Activated naive CD4-positive, alpha-beta T cell treated with anti-CD3 and anti-CD28 coated beads, Interleukin-2, amount 50 U/mL, for 72 hours (primary cell): ENCODE measurements around the gene GAS2. TPM values are rescaled to one million over a fixed set of nuclear protein-coding genes. Genes with fewer than 3 reads are reported as not detected.
A peak's percentile ranks its signal among the peaks of the same experiment; 100 is the strongest.
"Not testable (repeated sequence)": the region's sequence is repeated elsewhere in the genome, so short reads cannot be mapped to it uniquely, and the experiment has no call there.

Experiments
- ATAC-seq, 2 donors: fragments of 150-1000 bp; cut with Tn5 transposase; 2 replicates each; pipeline ENCODE4 v1.10.0; 2021; ENCODE audit warnings: mild to moderate bottlenecking in 2 of 2, moderate library complexity in 2 of 2
- DNase-seq, 2 donors: peaks; one replicate each; pipeline ENCODE4 v3.0.0; 2021 to 2022; ENCODE audit warnings: low spot score in 2 of 2
- H3K27ac Mint-ChIP-seq, 2 donors: one replicate each; pipeline ENCODE4 v1.8.0; 2022; ENCODE audit warnings: mild to moderate bottlenecking in 2 of 2, mixed read lengths in 2 of 2
- H3K36me3 Mint-ChIP-seq, 2 donors: one replicate each; pipeline ENCODE4 v1.8.0; 2022; ENCODE audit warnings: mixed read lengths in 2 of 2
- H3K9me3 Mint-ChIP-seq, 2 donors: one replicate each; pipeline ENCODE4 v1.8.0; 2022; ENCODE audit warnings: mixed read lengths in 2 of 2
- total RNA-seq, 2 donors: library from RNA; stranded (reverse); gene quantifications; one replicate each; pipeline ENCODE4 v1.2.3, GENCODE V29; 2022

Gene GAS2
- total RNA-seq, result 1 to 10 TPM; 2.0 to 3.2 TPM

DNA sequence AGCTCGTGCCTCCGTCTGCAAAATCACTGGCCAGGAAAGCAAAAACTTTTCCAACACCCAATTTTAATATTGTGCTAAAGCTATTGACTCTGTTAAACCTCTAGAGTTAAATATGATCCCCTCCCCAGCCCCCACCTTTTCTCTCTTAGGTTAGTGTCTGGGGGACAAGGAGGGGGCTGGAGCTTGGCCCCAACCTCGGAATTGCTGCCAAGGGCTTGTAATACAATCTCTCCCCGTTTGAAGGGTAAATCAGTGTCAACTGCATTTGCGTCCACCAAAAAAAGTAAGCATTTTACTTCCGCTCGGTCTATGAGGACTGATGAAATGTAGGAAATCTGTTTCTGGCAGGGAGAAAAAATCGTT is at the start of gene GAS2:
TSS of gene GAS2 (plus strand) at position 287 of the 363 bp plus-strand sequence. CDS start 8,259 bp downstream, outside the sequence.
- H3K36me3 Mint-ChIP-seq, result peaks cover 0 to 7% of the 10 kb centered on the region in 2 donors
- no peaks in the 10 kb centered on the region for H3K9me3 Mint-ChIP-seq
- ATAC-seq (peak in 1 of 2 donors; percentile 13), DNase-seq (no peak)
- no peak within 1 kb of the TSS for H3K27ac Mint-ChIP-seq

DNA sequence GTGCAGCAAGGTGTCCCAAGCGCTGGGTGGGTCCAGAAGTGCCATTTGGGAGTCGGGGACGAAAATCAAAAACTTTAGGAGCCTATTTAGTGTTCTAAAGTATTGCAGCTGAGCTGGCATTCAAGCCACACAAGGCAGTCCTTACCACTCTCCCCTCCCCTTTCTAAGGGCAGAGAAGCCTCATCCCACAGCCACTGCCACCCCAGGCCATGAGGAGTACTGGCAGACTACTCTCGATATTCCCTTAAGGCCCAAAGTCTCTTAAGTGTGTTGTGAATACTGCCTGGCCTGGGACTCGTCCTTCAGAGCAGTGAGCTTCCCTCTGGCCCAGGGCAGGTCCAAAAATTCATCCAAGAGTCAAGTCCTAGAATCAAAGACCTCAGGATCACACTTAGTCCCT is 48.5 kb upstream of the GAS2 start:
- no peak for ATAC-seq
- H3K9me3 Mint-ChIP-seq, result no peaks in the 10 kb centered on the region
- H3K27ac Mint-ChIP-seq, result no peak overlapping the region
- H3K36me3 Mint-ChIP-seq, result peaks cover 22 to 24% of the 10 kb centered on the region in 2 donors
- DNase-seq, result no peak

DNA sequence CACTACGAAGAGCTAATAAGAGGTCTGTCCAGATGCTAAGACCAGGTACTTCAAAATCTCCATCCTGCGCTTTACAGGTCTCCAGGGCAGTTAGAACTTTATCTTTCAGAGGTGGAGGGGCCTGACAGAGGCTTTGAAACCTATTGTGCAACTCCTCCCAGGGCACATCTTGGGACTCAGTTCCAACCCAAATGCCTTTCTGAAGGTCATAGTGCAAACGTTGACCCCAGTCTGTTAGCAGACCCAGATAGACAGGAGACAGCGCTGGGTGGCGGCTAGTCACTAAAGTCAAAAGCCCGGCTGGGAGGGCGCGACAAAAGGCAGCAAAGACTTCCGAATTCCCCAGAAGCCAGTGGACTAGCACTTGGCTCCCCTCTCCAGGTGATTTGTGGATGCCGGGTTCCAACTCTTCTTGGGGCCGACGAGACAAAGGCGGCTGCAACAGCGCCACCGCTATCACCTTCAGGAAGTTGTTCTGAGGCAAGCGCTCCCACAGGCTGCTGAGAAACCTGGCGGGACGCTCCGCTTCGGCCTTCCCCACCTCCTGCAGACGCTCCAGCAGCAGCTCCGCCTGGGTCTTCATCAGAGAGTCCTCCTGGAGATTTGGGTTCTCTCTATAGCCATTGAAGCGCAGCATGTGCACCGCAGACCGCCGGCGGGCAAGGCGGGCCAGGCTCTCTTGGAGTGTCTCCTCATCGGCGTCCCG is 41.5 kb upstream of the GAS2 start:
- Mint-ChIP-seq H3K9me3 (no peaks in the 10 kb centered on the region), H3K27ac (peak overlapping the region; percentile 91 to 96), H3K36me3 (peaks cover 18 to 25% of the 10 kb centered on the region in 2 donors)
- DNase-seq (peak in 1 of 2 donors; percentile 59), ATAC-seq (peak; percentile 53 to 60)

DNA sequence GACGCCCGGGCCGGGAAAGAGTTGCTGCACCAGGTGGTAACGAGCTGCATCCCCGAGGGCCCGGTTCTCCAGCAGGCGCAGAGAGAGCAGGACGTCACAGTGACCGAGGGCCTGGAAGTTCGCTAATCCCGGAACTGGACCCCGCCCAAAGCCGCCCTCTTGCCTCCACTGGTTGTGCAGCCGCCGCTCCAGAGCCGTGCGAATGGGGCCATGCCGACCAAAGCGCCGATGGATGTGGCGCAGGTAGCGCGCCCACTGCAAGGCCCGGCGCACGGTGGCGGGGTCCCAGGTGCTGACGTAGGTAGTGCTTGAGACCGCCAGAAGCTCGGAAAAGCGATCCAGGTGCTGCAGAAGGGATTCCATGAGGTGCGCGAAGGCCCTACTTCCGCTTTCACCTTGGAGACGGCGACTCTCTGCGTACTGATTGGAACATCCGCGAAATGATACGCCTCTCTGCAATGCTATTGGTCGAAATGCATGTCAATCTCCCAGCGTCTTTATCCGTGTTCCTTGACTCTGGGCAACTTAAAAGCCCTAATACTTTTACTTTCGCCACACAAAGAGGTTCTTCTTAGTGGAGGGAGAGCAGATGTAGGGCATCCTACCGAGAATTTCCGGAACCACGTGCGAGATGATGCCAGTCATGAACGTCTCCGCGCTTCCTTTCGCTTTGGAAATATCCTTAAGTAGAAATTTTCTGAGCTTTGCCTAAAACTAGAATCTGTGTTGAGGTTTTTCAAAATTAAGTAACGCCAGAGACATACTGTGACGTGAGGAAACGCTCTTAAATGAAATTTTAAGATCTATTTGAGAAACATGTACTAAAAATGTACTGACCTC is 40.7 kb upstream of the GAS2 start, which contains the start of gene FANCF:
TSS of gene FANCF (minus strand) at position 376 of the 840 bp plus-strand sequence. CDS start at position 363, 13 bp downstream.
- peaks cover 15 to 21% of the 10 kb centered on the region in 2 donors for H3K36me3 Mint-ChIP-seq
- no peaks in the 10 kb centered on the region for H3K9me3 Mint-ChIP-seq
- peak; percentile 97 for ATAC-seq
- peak within 1 kb of the TSS; percentile 91 to 96 for H3K27ac Mint-ChIP-seq
- peak; percentile 91 to 92 for DNase-seq

DNA sequence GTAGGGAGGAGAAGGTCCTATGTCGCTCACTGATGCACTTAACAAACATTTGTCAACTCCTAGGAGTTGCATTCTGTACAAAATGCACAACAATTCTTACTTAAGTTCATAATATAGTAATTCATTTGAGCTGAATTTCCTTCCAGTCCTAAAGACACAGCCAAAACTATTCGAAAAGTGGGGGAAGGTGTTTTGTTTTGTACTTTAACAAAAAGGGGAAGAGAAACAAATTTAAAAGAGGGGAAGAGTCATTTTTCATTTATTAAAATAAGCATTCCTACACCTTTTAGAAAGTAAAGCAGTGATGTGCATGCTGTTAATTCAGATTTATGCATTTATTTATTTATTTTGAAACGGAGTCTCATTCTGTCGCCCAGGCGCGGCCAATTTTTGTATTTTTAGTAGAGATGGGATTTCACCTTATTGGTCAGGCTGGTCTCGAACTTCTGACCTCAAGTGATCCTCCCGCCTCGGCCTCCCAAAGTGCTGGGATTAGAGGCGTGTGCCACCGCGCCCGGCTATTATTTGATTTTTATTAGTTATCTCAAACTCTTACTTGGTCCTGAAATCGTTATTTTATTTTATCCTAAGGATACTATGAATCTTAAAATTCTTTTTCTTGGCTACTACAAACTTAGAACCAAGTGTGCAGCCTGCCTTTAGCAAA is 39.7 kb upstream of the GAS2 start:
- H3K27ac Mint-ChIP-seq, result peak overlapping the region in 1 of 2 donors; percentile 91
- H3K9me3 Mint-ChIP-seq, result no peaks in the 10 kb centered on the region
- DNase-seq (no peak), ATAC-seq (no peak)
- peaks cover 6 to 21% of the 10 kb centered on the region in 2 donors for H3K36me3 Mint-ChIP-seq

DNA sequence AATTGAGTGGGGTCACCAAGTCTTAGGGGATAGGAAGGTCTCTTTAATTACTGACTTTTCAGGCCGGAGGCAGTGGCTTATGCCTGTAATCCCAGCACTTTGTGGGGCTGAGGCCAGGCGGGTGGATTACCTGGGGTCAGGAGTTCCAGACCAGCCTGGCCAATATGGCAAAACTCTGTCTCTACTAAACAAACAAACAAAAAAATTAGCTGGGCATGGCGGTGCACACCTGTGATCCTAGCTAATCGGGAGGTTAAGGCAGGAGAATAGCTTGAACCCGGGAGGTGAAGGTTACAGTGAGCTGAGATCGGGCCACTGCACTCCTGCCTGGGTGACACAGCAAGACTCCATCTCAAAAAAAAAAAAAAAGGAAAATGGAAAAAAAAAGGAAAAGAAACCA is 39.0 kb upstream of the GAS2 start:
- Mint-ChIP-seq H3K36me3 (peaks cover 6 to 25% of the 10 kb centered on the region in 2 donors), H3K9me3 (no peaks in the 10 kb centered on the region), H3K27ac (no peak overlapping the region)
- no peak for ATAC-seq
- DNase-seq, result no peak

DNA sequence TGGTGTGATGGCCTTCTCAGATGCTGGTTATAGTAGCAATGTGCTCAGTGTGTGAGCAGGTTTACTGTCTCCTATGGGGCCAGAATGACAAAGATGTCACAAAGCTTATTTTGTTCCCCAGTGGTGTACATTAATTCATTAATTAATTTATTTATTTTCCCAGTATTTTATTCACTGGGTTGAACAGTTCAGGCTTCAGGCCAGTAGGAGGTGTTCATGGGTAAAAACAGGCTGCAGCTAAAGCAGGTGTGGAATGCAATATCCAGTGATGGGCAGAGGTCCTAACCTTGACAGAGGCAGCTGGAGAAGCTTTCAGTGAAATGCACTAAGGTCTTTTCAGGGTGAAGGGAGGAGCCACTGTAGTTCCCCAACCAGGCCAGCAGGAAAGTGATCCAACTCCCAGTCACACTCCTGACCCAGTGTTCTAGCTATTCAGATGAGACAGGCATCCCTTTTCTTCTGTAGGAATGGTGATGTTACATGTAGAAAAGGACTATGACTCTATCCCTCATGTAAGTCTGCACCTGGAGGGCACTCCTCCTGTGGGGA is 33.0 kb upstream of the GAS2 start:
- ATAC-seq, result no peak
- peaks cover 0 to 16% of the 10 kb centered on the region in 2 donors for H3K36me3 Mint-ChIP-seq
- no peak for DNase-seq
- no peak overlapping the region for H3K27ac Mint-ChIP-seq
- peaks cover 0 to 3% of the 10 kb centered on the region in 2 donors for H3K9me3 Mint-ChIP-seq

DNA sequence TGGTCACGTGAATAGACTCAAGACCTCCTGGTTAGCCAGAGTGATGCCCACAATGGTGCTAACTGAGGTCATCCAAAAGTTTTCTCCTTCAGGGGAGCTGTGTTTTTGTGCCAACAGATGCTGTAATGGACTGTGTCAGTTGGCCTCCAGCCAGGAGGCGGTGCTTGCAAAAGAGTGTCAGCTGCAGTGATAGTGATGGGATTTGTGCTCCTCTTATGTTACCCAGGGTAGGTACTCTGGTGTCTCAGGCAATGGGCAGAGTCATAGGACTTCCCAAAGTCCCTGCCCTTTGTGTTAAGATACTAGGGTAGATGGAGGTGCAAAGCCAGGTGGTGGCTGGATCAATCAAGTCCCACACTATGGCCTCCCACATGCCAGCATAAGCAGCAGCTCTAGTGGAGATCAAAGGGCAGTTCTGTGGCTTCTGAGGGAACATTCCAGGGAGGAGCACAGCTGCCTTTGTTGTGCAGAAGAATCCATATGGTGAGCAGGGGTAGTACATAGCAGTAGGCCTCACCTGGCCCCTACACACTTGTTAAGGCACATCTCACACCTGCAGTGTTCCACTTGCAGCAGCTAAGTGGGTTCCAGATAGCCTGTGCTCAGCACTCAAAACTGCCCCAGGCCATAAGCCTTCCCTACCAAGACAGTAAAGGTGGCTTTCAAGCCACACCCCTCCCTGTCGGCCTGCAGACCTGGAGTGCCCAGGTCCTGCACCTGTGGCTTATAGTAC is 31.3 kb upstream of the GAS2 start:
- H3K9me3 Mint-ChIP-seq, result peaks cover 0 to 3% of the 10 kb centered on the region in 2 donors
- DNase-seq (no peak), ATAC-seq (peak; percentile 41 to 53)
- peaks cover 0 to 16% of the 10 kb centered on the region in 2 donors for H3K36me3 Mint-ChIP-seq
- H3K27ac Mint-ChIP-seq, result no peak overlapping the region

DNA sequence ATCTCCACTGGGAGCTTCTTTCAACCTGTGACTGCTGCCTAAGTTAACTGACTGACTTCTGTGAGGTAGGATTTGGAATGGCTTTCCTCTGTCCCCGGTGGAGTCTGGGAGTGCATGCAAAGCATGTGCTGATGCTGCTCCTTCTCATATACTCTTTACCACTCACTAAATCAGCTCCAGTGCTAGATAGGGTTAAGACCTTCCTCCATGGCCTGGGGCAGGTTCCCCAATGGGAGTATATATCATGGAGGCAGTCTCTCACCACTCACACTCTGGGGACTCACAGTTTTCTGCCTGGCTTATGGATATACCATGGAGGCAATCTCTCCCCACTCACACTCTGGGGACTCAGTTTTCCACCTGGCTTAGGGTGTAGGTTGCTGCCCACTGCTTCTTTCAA is 30.7 kb upstream of the GAS2 start:
- Mint-ChIP-seq H3K9me3 (peaks cover 0 to 3% of the 10 kb centered on the region in 2 donors), H3K27ac (no peak overlapping the region), H3K36me3 (peaks cover 0 to 16% of the 10 kb centered on the region in 2 donors)
- DNase-seq, result no peak
- peak; percentile 75 to 80 for ATAC-seq

DNA sequence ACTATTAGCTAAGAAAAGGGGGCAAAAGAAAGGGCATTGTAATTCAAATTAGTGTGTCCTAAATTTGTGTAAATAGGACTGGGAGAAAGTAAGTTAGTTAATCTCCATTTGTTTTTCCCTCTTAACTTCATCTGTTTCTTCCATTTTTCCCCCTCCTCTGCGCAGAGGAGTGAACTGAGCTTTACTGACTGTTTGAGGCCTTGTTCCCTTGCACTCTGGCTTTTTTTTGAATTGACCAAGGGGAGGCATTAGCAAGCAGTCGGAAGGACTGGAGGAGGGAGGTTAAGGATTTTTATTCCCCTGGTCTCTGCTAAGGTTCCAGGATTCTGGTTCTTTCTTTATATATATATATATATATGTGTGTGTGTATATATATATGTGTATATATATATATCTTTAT is 25.5 kb upstream of the GAS2 start:
- H3K9me3 Mint-ChIP-seq, result no peaks in the 10 kb centered on the region

DNA sequence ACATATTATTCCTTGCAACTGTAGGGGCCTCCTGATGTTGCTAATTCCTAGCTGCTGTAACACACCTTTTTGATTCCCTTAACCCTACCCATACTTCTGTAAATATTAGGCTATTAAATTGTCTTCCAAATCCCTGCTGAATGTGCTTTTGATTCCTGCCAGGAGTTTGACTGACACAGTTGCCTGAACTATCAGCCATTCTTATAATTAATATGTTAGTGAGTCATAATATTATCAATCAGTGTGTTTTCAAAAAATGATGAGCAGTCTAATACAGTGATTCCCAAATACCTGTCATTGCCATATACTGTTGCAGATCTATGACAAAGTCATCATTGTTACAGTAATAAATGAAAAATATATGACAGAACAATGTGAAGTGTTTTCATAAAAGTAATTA is 24.9 kb upstream of the GAS2 start:
- Mint-ChIP-seq H3K27ac (no peak overlapping the region), H3K9me3 (no peaks in the 10 kb centered on the region), H3K36me3 (no peaks in the 10 kb centered on the region)
- ATAC-seq (no peak), DNase-seq (no peak)

More for the DNA sequence above, 25.5 kb upstream of the GAS2 start:
- ATAC-seq (no peak), DNase-seq (no peak)
- Mint-ChIP-seq H3K27ac (no peak overlapping the region), H3K36me3 (no peaks in the 10 kb centered on the region)

DNA sequence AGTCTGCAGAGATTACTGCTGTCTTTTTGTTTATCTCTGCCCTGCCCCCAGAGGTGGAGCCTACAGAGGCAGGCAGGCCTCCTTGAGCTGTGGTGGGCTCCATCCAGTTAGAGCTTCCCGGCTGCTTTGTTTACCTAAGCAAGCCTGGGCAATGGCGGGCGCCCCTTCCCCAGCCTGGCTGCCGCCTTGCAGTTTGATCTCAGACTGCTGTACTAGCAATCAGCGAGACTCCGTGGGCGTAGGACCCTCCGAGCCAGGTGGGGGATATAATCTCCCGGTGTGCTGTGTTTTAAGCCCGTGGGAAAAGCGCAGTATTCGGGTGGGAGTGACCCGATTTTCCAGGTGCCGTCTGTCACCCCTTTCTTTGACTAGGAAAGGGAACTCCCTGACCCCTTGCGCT is 14.1 kb upstream of the GAS2 start:
- DNase-seq, H3K27ac Mint-ChIP-seq, H3K36me3 Mint-ChIP-seq, ATAC-seq, H3K9me3 Mint-ChIP-seq: not testable (repeated sequence)

DNA sequence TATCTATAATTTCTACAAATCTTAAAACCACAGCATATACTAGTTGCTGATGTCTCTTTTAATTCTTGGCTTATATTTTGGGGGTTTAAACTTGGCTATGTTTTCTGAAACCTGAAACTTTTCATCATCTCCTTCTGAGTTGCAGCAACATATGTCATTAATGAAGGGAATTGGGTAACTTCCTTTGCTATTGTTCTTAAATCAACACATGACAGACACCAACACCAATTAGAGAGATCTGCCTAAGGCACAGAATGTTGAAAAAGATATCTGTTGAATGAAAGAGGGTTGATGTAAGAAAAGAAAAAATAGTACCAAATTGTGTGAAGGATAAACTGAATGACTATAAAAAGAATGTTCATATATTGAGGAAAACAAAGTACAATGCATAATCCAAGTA is 10.3 kb upstream of the GAS2 start:
- ATAC-seq, result no peak
- H3K36me3 Mint-ChIP-seq, result peaks cover 7% of the 10 kb centered on the region in 2 donors
- H3K9me3 Mint-ChIP-seq, result peaks cover 0 to 5% of the 10 kb centered on the region in 2 donors
- DNase-seq, result no peak
- no peak overlapping the region for H3K27ac Mint-ChIP-seq

DNA sequence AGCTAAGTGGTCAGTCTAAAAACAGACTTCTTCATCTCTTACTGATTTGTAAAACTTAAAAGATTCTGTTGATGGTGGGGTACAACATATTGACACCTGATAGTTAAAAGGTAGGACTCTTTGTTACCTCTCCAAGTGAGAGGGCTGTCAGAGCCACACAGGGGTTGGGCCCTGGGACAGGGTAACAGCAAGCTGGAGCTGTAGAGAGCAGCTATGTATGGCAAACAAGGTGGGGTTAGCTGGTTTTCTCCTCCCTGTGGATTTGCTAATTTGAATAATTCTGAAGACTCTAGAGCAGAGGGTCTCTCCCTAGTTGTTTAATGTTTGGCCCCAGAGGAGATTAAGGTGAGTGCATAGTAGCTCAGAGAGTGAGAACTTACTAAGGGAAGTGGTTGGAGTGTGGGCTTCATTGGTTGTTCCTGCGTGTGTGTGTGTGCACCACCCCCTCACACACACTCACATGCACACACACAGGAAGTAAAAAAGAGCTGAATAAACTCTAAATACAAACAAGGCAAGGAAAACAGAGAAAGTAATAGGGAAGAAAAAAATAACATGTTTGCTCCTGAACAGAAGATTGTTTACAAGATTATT is 9.2 kb upstream of the GAS2 start:
- Mint-ChIP-seq H3K36me3 (no peaks in the 10 kb centered on the region), H3K9me3 (no peaks in the 10 kb centered on the region), H3K27ac (peak overlapping the region in 1 of 2 donors; percentile 16)
- DNase-seq (no peak), ATAC-seq (peak; percentile 59 to 76)

DNA sequence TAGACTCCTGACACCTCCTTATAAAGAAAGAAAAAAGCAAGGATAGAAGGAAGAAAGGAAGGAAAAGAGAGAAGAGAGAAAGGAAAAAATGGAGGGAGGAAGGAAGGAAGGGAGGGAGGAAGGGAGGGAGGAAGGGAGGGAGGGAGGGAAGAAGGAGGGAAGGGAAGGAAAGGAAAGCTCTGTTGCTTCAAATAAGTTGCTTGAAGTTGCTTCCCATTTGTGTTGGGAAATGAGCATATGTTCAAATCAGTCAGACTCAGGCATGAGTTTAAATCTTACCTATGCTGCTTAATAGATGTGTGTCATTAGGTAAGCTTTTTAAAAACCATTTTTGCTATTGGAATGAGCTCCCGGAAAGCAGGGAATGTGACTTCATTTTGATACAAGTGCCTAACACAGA is 6.6 kb upstream of the GAS2 start:
- DNase-seq (no peak), ATAC-seq (no peak)
- Mint-ChIP-seq H3K27ac (no peak overlapping the region), H3K9me3 (no peaks in the 10 kb centered on the region), H3K36me3 (no peaks in the 10 kb centered on the region)
